H9 (cell line): ENCODE measurements around the gene RPS26. TPM values are rescaled to one million over a fixed set of nuclear protein-coding genes. Genes with fewer than 3 reads are reported as not detected.

Experiments used
- DNase-seq: peaks from one replicate; pipeline ENCODE4 v3.0.0-alpha.2; 2017
- H2AFZ ChIP-seq: one replicate; pipeline ENCODE4 v1.6.1; 2013; ENCODE audit warnings: mild to moderate bottlenecking, low read length, control low read depth, moderate library complexity
- H2AK5ac ChIP-seq: 2 replicates; pipeline ENCODE4 v1.6.1; 2013; ENCODE audit warnings: low read length, control low read depth, mixed read lengths; ENCODE audit not compliant: insufficient read length
- H2BK120ac ChIP-seq: one replicate; pipeline ENCODE4 v1.6.1; 2013; ENCODE audit warnings: low read depth, mild to moderate bottlenecking, low read length, control low read depth, inconsistent platforms; ENCODE audit not compliant: poor library complexity, severe bottlenecking
- H2BK12ac ChIP-seq: 2 replicates; pipeline ENCODE4 v1.6.1; 2013; ENCODE audit warnings: low read length, control low read depth, mixed read lengths, low read depth; ENCODE audit not compliant: insufficient read length
- H2BK15ac ChIP-seq: 2 replicates; pipeline ENCODE4 v1.6.1; 2013; ENCODE audit warnings: low read depth, low read length, control low read depth
- H2BK20ac ChIP-seq: one replicate; pipeline ENCODE4 v1.6.1; 2013; ENCODE audit warnings: low read depth, mild to moderate bottlenecking, low read length, control low read depth, inconsistent platforms; ENCODE audit not compliant: poor library complexity, severe bottlenecking
- H2BK5ac ChIP-seq: 2 replicates; pipeline ENCODE4 v1.6.1; 2013; ENCODE audit warnings: low read length, control low read depth, mixed read lengths; ENCODE audit not compliant: insufficient read length
- H3K14ac ChIP-seq: 2 replicates; pipeline ENCODE4 v1.6.1; 2013; ENCODE audit warnings: low read length, control low read depth; ENCODE audit not compliant: insufficient read depth
- H3K18ac ChIP-seq: 2 replicates; pipeline ENCODE4 v1.6.1; 2013; ENCODE audit warnings: low read depth, mild to moderate bottlenecking, mixed read lengths, low read length, control low read depth; ENCODE audit not compliant: insufficient read length
- H3K23ac ChIP-seq: 2 replicates; pipeline ENCODE4 v1.6.1; 2013; ENCODE audit warnings: low read length, control low read depth, mixed read lengths, low read depth; ENCODE audit not compliant: insufficient read length
- H3K23me2 ChIP-seq: 2 replicates; pipeline ENCODE4 v1.6.1; 2013; ENCODE audit warnings: low read depth, mild to moderate bottlenecking, mixed read lengths, low read length, control low read depth; ENCODE audit not compliant: insufficient read length, poor library complexity, severe bottlenecking
- H3K27ac ChIP-seq: 2 replicates; pipeline ENCODE4 v1.5.1; 2013; ENCODE audit warnings: low read length, control low read depth, mixed read lengths, low read depth; ENCODE audit not compliant: insufficient read length
- H3K27me3 ChIP-seq: 2 replicates; pipeline ENCODE4 v1.6.1; 2013; ENCODE audit warnings: low read length, control low read depth, inconsistent platforms; ENCODE audit not compliant: insufficient read depth
- H3K4ac ChIP-seq: 2 replicates; pipeline ENCODE4 v1.6.1; 2013; ENCODE audit warnings: low read depth, mild to moderate bottlenecking, control low read depth, inconsistent platforms, low read length, moderate library complexity
- H3K4me1 ChIP-seq: 2 replicates; pipeline ENCODE4 v1.6.1; 2013; ENCODE audit warnings: low read length, control low read depth, inconsistent platforms; ENCODE audit not compliant: insufficient read depth
- H3K4me2 ChIP-seq: 2 replicates; pipeline ENCODE4 v1.6.1; 2013; ENCODE audit warnings: low read length, control low read depth, mixed read lengths; ENCODE audit not compliant: insufficient read length, insufficient read depth
- H3K56ac ChIP-seq: 2 replicates; pipeline ENCODE4 v1.6.1; 2013; ENCODE audit warnings: low read depth, mild to moderate bottlenecking, mixed read lengths, low read length, control low read depth; ENCODE audit not compliant: insufficient read length
- H3K79me1 ChIP-seq: 2 replicates; pipeline ENCODE4 v1.6.1; 2013; ENCODE audit warnings: low read depth, mild to moderate bottlenecking, moderate library complexity, low read length, control low read depth, inconsistent platforms; ENCODE audit not compliant: insufficient read depth, poor library complexity, severe bottlenecking
- H3K79me2 ChIP-seq: 2 replicates; pipeline ENCODE4 v1.6.1; 2013; ENCODE audit warnings: low read length, control low read depth, inconsistent platforms; ENCODE audit not compliant: insufficient read depth
- H3K9ac ChIP-seq: 2 replicates; pipeline ENCODE4 v1.6.1; 2013; ENCODE audit warnings: low read length, control low read depth, mixed read lengths; ENCODE audit not compliant: insufficient read length; ENCODE audit errors: extremely low read depth
- H3K9me3 ChIP-seq: one replicate; pipeline ENCODE4 v1.6.1; 2013; ENCODE audit warnings: low read depth, low read length, inconsistent platforms; ENCODE audit not compliant: control insufficient read depth
- H3T11ph ChIP-seq: one replicate; pipeline ENCODE4 v1.6.1; 2013; ENCODE audit warnings: mild to moderate bottlenecking, low read length, control low read depth, inconsistent platforms
- H4K20me1 ChIP-seq: one replicate; pipeline ENCODE4 v1.6.1; 2013; ENCODE audit not compliant: control insufficient read depth, insufficient read length, insufficient read depth
- H4K5ac ChIP-seq: 2 replicates; pipeline ENCODE4 v1.6.1; 2013; ENCODE audit warnings: low read depth, mild to moderate bottlenecking, mixed read lengths, low read length, control low read depth; ENCODE audit not compliant: insufficient read length
- H4K8ac ChIP-seq: replicated peaks from 2 replicates; pipeline ENCODE4 v1.6.1; 2013; ENCODE audit warnings: low read length, control low read depth, mixed read lengths, low read depth; ENCODE audit not compliant: insufficient read length
- H4K91ac ChIP-seq: 2 replicates; pipeline ENCODE4 v1.6.1; 2013; ENCODE audit warnings: low read depth, mild to moderate bottlenecking, moderate library complexity, mixed read lengths, low read length, control low read depth; ENCODE audit not compliant: insufficient read length
- H3K27ac Mint-ChIP-seq, 3 experiments: 2 replicates in 2 of 3; 3 replicates in 1 of 3; pipeline ENCODE4 v1.8.0; 2020 to 2021; ENCODE audit warnings: mixed read lengths in 3 of 3, mild to moderate bottlenecking in 1 of 3, moderate library complexity in 1 of 3
- H3K27me3 Mint-ChIP-seq: 2 replicates; pipeline ENCODE4 v1.8.0; 2021; ENCODE audit warnings: low read depth, mild to moderate bottlenecking, moderate library complexity, mixed read lengths
- H3K36me3 Mint-ChIP-seq, 3 experiments: 2 replicates in 2 of 3; 3 replicates in 1 of 3; pipeline ENCODE4 v1.8.0; 2020 to 2021; ENCODE audit warnings: low read depth in 3 of 3, mixed read lengths in 3 of 3; ENCODE audit not compliant: insufficient read depth in 1 of 3
- H3K4me1 Mint-ChIP-seq, 2 experiments: 2 replicates each; pipeline ENCODE4 v1.8.0; 2020; ENCODE audit warnings: mixed read lengths in 2 of 2
- H3K4me3 Mint-ChIP-seq, 2 experiments: 2 replicates in 1 of 2; 3 replicates in 1 of 2; pipeline ENCODE4 v1.8.0; 2020 to 2021; ENCODE audit warnings: mild to moderate bottlenecking in 2 of 2, mixed read lengths in 2 of 2, moderate library complexity in 1 of 2
- H3K9me3 Mint-ChIP-seq, 2 experiments: 2 replicates in 1 of 2; 3 replicates in 1 of 2; pipeline ENCODE4 v1.8.0; 2020; ENCODE audit warnings: mild to moderate bottlenecking in 2 of 2, mixed read lengths in 2 of 2, moderate library complexity in 1 of 2
- CTCF ChIP-seq: fragments of 200-600 bp; sonication (generic); conservative IDR thresholded peaks from 3 replicates; pipeline ENCODE4 v1.8.0; 2021; ENCODE audit warnings: antibody characterized with exemption, mild to moderate bottlenecking
- WGBS: extraction: QIAGEN DNeasy Blood & Tissue Kit; methylation state at CpG from one replicate; pipeline ENCODE4 v1.1.7; 2013; ENCODE audit warnings: missing lambda C conversion rate, low lambda C conversion rate, mixed read lengths; ENCODE audit not compliant: insufficient read length; ENCODE audit errors: extremely low coverage; 5-methylcytosine and 5-hydroxymethylcytosine counted together
- total RNA-seq: library from RNA; stranded (reverse); gene quantifications from 2 replicates; pipeline ENCODE4 v1.2.1, GENCODE V29; 2021

RPS26 gene
- total RNA-seq, 1 experiment from 2014 or later = 51.9 TPM

- TF ChIP-seq CTCF = no peak
- Histone ChIP-seq H3K9ac (no peak overlapping the region), H3K4me2 (no peak overlapping the region), H4K20me1 (no peaks in the 10 kb centered on the region), H3K4ac (no peak overlapping the region), H3K18ac (no peak overlapping the region), H2BK5ac (no peak overlapping the region), H3K56ac (no peak overlapping the region), H3K9me3 (no peaks in the 10 kb centered on the region), H2AFZ (no peak overlapping the region), H2BK15ac (no peak overlapping the region), H2BK12ac (no peak overlapping the region), H4K5ac (no peak overlapping the region), H3K4me1 (no peaks in the 10 kb centered on the region), H2AK5ac (no peak overlapping the region), H3K27me3 (no peaks in the 10 kb centered on the region), H4K8ac (no peak overlapping the region), H3K23me2 (no peaks in the 10 kb centered on the region), H3K14ac (no peak overlapping the region), H2BK20ac (no peak overlapping the region), H3K79me1 (no peaks in the 10 kb centered on the region), H2BK120ac (no peak overlapping the region), H3K27ac (no peak overlapping the region), H3K23ac (no peak overlapping the region), H4K91ac (no peak overlapping the region), H3K79me2 (peaks cover 3% of the 10 kb centered on the region; the same call in 1 of the 2 replicates), H3T11ph (no peak overlapping the region)
- Mint-ChIP-seq H3K27me3 (no peaks in the 10 kb centered on the region), H3K4me1 (peaks cover 0 to 3% of the 10 kb centered on the region in 2 experiments; a peak in 3 of 4 replicates), H3K27ac (0 out of 7 replicates have a peak overlapping the region, but pooled peaks of 2 of the 3 experiments have one; percentile 53 to 55), H3K4me3 (no peak overlapping the region; a peak in 1 of 5 replicates), H3K36me3 (peaks cover 36 to 77% (median 73%) of the 10 kb centered on the region in 3 experiments), H3K9me3 (no peaks in the 10 kb centered on the region)
- no CpG with 5 or more reads among the region's 6 CpGs for WGBS
- no peak for DNase-seq
Measured at GRCh38 chr12:56087220-56087619, 45.5 kb downstream of the RPS26 start.

Other genes starting within 250 kb of the RPS26 start
- 122 and 127 TPM in 2 replicates for gene SARNP, start 224.2 kb upstream of the RPS26 start, total RNA-seq
- 51.3 and 53.1 TPM in 2 replicates for gene ORMDL2, start 223.9 kb upstream of the RPS26 start, total RNA-seq
- 33.7 and 37.1 TPM in 2 replicates for gene DNAJC14, start 212.3 kb upstream of the RPS26 start, total RNA-seq
- 1.7 and 2.4 TPM in 2 replicates for gene MMP19, start 199.0 kb upstream of the RPS26 start, total RNA-seq
- gene PYM1, start 114.0 kb upstream of the RPS26 start, total RNA-seq = 58.1 and 58.9 TPM in 2 replicates
- 24.1 and 25.9 TPM in 2 replicates for gene DGKA, start 110.8 kb upstream of the RPS26 start, total RNA-seq
- gene PMEL, start 75.9 kb upstream of the RPS26 start, total RNA-seq = 71.0 and 72.6 TPM in 2 replicates
- gene CDK2, start 75.1 kb upstream of the RPS26 start, total RNA-seq = 53.1 and 60.8 TPM in 2 replicates
- gene RAB5B, start 67.8 kb upstream of the RPS26 start, total RNA-seq = 48.4 and 50.6 TPM in 2 replicates
- gene SUOX, start 44.6 kb upstream of the RPS26 start, total RNA-seq = 21.0 and 21.5 TPM in 2 replicates
- 13.0 and 13.9 TPM in 2 replicates for gene IKZF4, start 20.9 kb upstream of the RPS26 start, total RNA-seq
- 51.2 and 56.5 TPM in 2 replicates for gene ERBB3, start 38.2 kb downstream of the RPS26 start, total RNA-seq
- 248 TPM in 2 replicates for gene PA2G4, start 62.6 kb downstream of the RPS26 start, total RNA-seq
- 4,637 and 4,685 TPM in 2 replicates for gene RPL41, start 74.7 kb downstream of the RPS26 start, total RNA-seq
- gene ZC3H10, start 76.3 kb downstream of the RPS26 start, total RNA-seq = 8.9 and 9.4 TPM in 2 replicates
- 111 and 112 TPM in 2 replicates for gene ESYT1, start 86.3 kb downstream of the RPS26 start, total RNA-seq
- 165 and 168 TPM in 2 replicates for gene MYL6B, start 110.7 kb downstream of the RPS26 start, total RNA-seq
- 1,181 and 1,197 TPM in 2 replicates for gene MYL6, start 116.4 kb downstream of the RPS26 start, total RNA-seq
- 85.0 and 86.9 TPM in 2 replicates for gene SMARCC2, start 147.6 kb downstream of the RPS26 start, total RNA-seq
- 60.8 and 64.8 TPM in 2 replicates for gene RNF41, start 180.0 kb downstream of the RPS26 start, total RNA-seq
- gene NABP2, start 182.4 kb downstream of the RPS26 start, total RNA-seq = 48.7 and 49.0 TPM in 2 replicates
- 0.15 TPM in 1 of 2 replicates, not detected in the other for gene SLC39A5, start 188.1 kb downstream of the RPS26 start, total RNA-seq
- 33.4 and 34.6 TPM in 2 replicates for gene ANKRD52, start 216.5 kb downstream of the RPS26 start, total RNA-seq
- 24.8 and 26.1 TPM in 2 replicates for gene COQ10A, start 225.0 kb downstream of the RPS26 start, total RNA-seq